Retinal pigment epithelial cell (primary cell): ENCODE data around the gene NXN.

Experiments
- DNase-seq: peaks from one replicate; pipeline ENCODE4 v3.0.0-alpha.2; 2010; ENCODE audit warnings: low read depth
- H3K4me3 ChIP-seq: 2 replicates; pipeline ENCODE4 v1.5.1; 2011; ENCODE audit warnings: mild to moderate bottlenecking, low read length, control low read depth, moderate library complexity
- TF ChIP-seq, protein P1 (sequence below): conservative IDR thresholded peaks from 2 replicates; pipeline ENCODE4 v1.5.1; 2011; ENCODE audit warnings: low read depth, low read length, control low read depth, inconsistent platforms

The NXN gene

DNA sequence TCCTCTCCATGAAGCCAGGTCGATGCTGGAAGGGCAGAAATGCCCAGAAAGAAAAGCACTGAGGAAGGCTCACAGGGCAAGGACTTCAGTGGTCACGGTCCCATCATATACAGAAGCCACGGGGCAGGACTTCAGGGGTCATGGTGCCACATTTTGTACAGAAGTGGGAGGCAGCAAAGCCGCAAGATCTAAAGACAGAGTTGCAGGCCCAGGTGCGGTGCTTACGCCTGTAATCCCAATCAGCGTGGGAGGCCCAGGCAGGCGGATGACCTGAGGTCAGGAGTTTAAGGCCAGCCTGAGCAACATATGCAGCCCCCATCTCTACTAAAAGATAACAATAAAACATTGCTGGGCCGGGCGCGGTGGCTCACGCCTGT, 96.0 kb downstream of the NXN start:
- no peak overlapping the region for H3K4me3 ChIP-seq
- TF ChIP-seq, protein P1, sequence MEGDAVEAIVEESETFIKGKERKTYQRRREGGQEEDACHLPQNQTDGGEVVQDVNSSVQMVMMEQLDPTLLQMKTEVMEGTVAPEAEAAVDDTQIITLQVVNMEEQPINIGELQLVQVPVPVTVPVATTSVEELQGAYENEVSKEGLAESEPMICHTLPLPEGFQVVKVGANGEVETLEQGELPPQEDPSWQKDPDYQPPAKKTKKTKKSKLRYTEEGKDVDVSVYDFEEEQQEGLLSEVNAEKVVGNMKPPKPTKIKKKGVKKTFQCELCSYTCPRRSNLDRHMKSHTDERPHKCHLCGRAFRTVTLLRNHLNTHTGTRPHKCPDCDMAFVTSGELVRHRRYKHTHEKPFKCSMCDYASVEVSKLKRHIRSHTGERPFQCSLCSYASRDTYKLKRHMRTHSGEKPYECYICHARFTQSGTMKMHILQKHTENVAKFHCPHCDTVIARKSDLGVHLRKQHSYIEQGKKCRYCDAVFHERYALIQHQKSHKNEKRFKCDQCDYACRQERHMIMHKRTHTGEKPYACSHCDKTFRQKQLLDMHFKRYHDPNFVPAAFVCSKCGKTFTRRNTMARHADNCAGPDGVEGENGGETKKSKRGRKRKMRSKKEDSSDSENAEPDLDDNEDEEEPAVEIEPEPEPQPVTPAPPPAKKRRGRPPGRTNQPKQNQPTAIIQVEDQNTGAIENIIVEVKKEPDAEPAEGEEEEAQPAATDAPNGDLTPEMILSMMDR: no peak
- DNase-seq: no peak

DNA sequence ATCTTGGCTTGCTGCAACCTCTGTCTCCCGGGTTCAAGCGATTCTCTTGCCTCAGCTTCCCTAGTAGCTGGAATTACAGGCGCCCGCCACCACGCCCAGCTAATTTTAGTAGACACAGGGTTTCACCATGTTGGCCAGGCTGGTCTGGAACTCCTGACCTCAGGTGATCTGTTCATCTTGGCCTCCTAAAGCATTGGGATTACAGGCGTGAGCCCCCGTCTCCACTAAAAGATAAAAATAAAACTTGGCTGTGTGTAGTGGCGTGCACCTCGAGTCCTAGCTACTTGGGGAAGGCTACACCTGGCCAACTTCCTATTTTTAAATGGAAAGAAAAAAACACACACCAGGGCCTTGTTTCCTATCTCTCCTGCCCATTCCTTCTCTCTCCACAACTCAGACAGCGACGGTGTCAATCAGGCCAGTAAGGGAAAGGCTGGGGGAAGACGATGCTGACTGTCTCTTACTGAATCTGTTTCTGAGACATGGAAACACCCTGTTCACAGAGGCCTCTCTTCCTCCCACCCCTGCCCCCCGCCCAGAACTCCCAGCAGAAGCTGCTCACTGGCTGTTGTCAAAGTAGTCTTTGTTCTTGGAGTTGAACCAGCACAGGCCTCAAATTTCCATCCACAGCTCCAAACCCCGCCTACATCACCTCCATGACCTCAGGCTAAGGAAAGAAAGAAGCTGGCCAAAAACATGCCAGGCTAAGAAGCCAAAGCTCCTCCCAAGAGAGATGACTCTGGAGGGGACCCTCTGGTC, 96.6 kb downstream of the NXN start:
- TF ChIP-seq, protein P1: no peak
- H3K4me3 ChIP-seq: no peak overlapping the region
- DNase-seq: no peak

DNA sequence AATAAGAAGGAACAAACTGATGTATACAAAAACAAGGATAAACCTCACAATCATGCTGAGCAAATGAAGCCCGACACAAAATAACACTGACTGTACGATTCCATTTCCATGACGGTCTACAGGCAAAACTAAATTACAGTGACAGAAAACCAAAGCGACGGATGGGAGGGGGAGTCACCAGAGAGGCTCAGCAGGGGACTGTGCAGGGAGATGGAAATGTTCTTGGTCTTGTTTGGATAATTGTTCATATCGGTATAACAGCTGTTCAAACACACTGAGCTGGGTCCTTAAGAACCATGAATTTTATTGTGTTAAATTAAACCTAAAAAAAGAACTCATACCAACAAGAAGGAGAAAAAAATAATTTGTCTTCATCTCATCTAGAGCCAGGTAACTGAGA, 97.8 kb downstream of the NXN start:
- no peak overlapping the region for H3K4me3 ChIP-seq
- TF ChIP-seq, protein P1: no peak

DNA sequence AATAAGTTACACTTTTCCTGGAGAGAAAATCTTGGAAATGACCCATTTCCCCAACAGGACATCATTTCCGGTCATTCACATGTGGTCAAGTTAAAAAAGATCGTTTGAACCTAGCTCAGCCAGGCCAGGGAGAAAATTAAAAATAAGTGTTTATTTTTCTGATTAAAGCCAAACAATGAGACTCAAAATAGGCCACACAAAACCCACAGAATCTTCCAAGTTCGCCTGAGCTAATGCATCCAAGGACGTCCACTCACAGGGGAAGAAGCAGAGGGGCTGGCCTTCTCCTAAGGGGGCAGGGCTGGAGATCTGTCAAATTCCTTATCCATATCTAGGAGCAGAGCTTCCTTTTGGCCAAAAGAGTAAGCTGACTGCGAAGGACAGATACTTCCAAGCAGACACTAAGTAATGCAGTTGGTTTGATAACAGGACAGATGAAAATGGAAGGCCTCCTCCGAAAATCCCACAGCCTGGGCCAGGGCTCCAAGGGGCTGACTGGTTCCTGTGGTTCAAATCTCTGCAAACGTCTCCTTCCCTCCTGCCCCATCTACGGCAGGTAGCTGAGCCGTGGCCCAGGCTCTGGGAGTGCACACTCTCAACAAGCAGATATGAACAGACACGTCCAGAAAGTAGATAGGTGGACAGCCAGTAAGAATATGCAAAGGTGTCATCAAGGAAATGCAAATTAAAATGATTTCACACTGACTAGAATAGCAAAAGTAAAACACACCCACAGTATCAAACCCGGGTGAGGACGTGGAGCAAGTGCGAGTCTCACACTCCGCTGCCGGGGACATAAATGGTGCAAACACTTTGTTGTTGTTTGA, 98.9 kb downstream of the NXN start:
- H3K4me3 ChIP-seq: no peak overlapping the region
- TF ChIP-seq, protein P1: no peak
- no peak for DNase-seq

More for the DNA sequence above, 97.8 kb downstream of the NXN start:
- DNase-seq: no peak

DNA sequence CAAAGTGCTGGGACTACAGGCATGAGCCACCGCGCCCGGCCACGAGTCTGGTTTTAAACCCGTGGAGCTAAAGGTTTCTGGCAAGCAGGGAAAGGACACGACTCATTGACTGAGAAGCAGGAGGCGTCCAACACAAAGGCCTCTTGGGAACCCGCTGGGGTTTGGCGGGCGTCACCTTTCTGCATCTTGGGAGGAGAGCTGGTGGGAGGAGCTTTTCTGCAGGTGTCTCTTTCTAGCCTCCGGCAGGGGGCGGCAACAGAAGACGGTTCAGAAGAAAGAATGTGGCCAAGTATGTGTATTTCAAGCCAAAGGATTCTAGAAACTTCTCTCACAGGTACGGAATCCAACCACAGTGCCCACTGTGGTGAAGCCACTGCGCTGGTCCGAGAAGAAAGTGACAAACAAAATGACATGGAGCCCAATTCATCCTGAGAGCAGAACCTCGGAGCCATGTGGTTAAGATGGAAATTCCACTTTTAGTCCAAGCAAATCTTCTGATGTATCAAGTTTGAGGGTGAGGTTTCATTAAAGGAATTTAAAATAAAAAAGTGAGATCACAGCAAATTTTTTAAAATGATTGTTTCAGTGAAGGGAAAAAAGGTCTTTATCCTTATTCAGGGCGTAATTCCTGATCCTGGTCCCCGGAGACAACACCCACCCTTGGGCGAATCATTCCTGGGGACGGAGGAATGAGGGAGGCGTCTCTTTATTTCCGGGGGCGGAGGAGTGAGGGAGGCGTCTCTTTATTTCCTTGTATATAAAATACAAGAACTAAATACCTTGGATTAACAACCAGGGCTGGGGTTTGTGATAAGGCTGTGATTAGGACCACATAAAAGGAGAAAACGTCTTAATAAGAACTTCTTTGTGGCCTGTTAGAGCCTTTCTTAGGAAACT, 99.8 kb downstream of the NXN start:
- DNase-seq: no peak
- no peak overlapping the region for H3K4me3 ChIP-seq
- TF ChIP-seq, protein P1: peak; percentile 75

DNA sequence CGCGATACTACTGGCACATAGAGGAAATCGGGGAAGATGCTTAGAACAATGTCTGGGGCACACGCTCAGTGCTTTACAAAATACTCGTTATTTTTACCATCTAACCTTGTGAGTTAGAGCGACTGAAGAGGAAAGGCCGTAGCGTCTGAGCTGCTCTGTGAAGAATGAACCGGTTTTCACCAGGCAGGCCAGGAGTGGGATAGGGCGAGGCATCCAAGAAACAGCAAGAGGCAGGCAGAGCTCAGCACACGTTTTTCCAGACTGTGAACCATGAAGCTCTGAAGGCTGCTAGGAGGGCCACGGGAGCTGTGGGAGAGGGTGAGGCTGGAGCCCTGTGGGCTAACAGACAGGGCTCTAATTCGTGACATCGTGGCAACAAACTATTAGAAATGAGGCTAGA, 101.9 kb downstream of the NXN start:
- H3K4me3 ChIP-seq: no peak overlapping the region
- TF ChIP-seq, protein P1: no peak
- DNase-seq: no peak
